GM21717 (cell line): ENCODE data around the gene ZNF117.
"Not testable (repeated sequence)": the region's sequence is repeated elsewhere in the genome, so short reads cannot be mapped to it uniquely, and the experiment has no call there.

ENCODE experiments used
- ATAC-seq: cut with Tn5 transposase; IDR thresholded peaks from one replicate; pipeline ENCODE4 v1.9.1; 2021; ENCODE audit warnings: mild to moderate bottlenecking, moderate library complexity; ENCODE audit not compliant: unreplicated experiment

ZNF117 gene

GRCh38 chr7:64997164-64997908, 6.5 kb upstream of the ZNF117 start:
- ATAC-seq: no peak

GRCh38 chr7:64996305-64996704, 5.5 kb upstream of the ZNF117 start:
- no peak for ATAC-seq

GRCh38 chr7:64993901-64994300, 3.1 kb upstream of the ZNF117 start:
- ATAC-seq: no peak

- ATAC-seq: no peak
Observed at GRCh38 chr7:64992971-64993370, 2.1 kb upstream of the ZNF117 start.

- ATAC-seq: no peak
Observed at GRCh38 chr7:64990216-64990615, 620 bp downstream of the ZNF117 start.

- no peak for ATAC-seq
Observed at GRCh38 chr7:64978497-64979203, 12.2 kb downstream of the ZNF117 start.

GRCh38 chr7:64965594-64965993, 25.2 kb downstream of the ZNF117 start:
- ATAC-seq: no peak

- no peak for ATAC-seq
Observed at GRCh38 chr7:64959072-64959747, 31.6 kb downstream of the ZNF117 start.

GRCh38 chr7:64951250-64951848, 39.5 kb downstream of the ZNF117 start:
- no peak for ATAC-seq

- ATAC-seq: not testable (repeated sequence)
Observed at GRCh38 chr7:64950673-64951072, 40.2 kb downstream of the ZNF117 start.

GRCh38 chr7:64948774-64949173, 42.1 kb downstream of the ZNF117 start:
- ATAC-seq: not testable (repeated sequence)

GRCh38 chr7:64947252-64948000, 43.4 kb downstream of the ZNF117 start:
- ATAC-seq: no peak

- ATAC-seq: no peak
Observed at GRCh38 chr7:64946772-64947171, 44.1 kb downstream of the ZNF117 start.

GRCh38 chr7:64945503-64946175, 45.2 kb downstream of the ZNF117 start:
- no peak for ATAC-seq

- ATAC-seq: not testable (repeated sequence)
Observed at GRCh38 chr7:64944667-64945502, 46.0 kb downstream of the ZNF117 start.

- not testable (repeated sequence) for ATAC-seq
Observed at GRCh38 chr7:64940021-64940420, 50.8 kb downstream of the ZNF117 start.

GRCh38 chr7:64938540-64938939, 52.3 kb downstream of the ZNF117 start:
- no peak for ATAC-seq

GRCh38 chr7:64934478-64934877, 56.4 kb downstream of the ZNF117 start:
- ATAC-seq: no peak
